Measurements from ENCODE around the gene CCDC157.

DNA sequence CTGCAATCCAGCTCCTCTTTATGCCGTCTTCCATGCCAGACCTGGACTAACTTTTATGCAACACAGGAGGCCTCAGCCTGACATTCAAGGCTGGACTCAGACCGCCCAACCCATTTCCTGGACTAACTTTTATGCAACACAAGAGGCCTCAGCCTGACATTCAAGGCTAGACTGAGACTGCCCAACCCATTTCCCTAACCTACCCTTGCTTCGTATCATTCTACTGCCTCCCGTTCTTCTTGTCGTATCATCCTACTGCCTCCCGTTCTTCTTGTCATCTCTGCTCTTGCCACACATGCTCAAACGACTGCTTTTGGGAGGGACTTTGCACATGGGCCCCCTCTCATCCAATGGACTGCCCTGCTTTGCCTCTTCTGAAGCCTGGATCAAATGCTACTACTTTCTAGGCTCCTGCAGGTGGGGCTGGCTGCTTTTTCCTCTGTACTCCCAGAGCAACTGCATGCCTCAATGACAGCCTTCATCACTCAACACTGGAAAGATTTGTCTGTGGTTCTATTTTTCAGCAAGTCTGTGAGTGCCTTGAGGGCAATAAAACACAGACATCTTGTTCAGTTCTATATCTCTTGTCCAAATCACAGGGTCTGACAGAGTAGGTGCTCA is 37.9 kb upstream of the CCDC157 start:
- TF ChIP-seq CTCF (IDR thresholded peaks at IDR 0.05; ENCODE audit: low read depth, low read length, poor library complexity, severe bottlenecking) (no peak), EZH2phosphoT487 (IDR thresholded peaks at IDR 0.05; ENCODE audit: borderline replicate concordance, low read length) (no peak)

All from DOHH2 (cell line).